WERI-Rb-1 (cell line): ENCODE measurements around the gene SRGAP3.

ENCODE experiments used
- DNase-seq: peaks from one replicate; pipeline ENCODE4 v3.0.0-alpha.2; 2020
- H3K27ac ChIP-seq: fragments of 250-450 bp; sonication (Bioruptor Pico); 2 replicates; pipeline ENCODE4 v1.5.1; 2020; ENCODE audit warnings: mild to moderate bottlenecking, moderate library complexity
- H3K27me3 ChIP-seq: fragments of 250-450 bp; sonication (Bioruptor Pico); 2 replicates; pipeline ENCODE4 v1.5.1; 2021; ENCODE audit warnings: mild to moderate bottlenecking, low read depth, moderate library complexity; ENCODE audit not compliant: insufficient read depth, severe bottlenecking
- H3K36me3 ChIP-seq: fragments of 250-450 bp; sonication (Bioruptor Pico); 2 replicates; pipeline ENCODE4 v1.5.1; 2020; ENCODE audit warnings: mild to moderate bottlenecking, moderate library complexity
- H3K4me3 ChIP-seq: 2 replicates; pipeline ENCODE4 v1.5.1; 2011; ENCODE audit warnings: low read depth, mild to moderate bottlenecking, control low read depth, low read length
- H3K9me3 ChIP-seq: fragments of 250-450 bp; sonication (Bioruptor Pico); 2 replicates; pipeline ENCODE4 v1.5.1; 2021; ENCODE audit warnings: mild to moderate bottlenecking, moderate library complexity; ENCODE audit not compliant: severe bottlenecking
- TF ChIP-seq, protein P1 (sequence below): IDR thresholded peaks from 2 replicates; pipeline ENCODE4 v1.5.1; 2011; ENCODE audit warnings: low read depth, mild to moderate bottlenecking, control low read depth, inconsistent platforms, low read length

Gene SRGAP3

DNA sequence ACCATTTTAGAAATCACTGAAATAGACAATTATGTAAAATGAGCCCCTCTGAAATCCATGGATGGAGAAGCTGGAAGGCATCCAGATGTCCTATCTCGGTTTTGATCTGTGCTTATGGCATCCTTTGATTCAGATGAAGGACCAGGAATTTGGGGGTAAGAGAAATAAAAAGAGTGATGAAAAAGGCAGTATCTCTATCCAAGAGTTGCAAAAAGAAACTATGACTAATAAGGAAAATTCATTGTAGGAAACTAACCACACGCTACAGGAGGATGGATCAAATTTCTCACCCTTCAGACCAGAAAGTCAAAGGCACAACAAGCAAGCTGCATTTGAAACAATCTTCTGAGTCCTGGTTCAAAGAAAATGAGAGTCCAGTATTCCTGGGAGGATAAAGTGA, 34.8 kb downstream of the SRGAP3 start:
- no peak overlapping the region for H3K4me3 ChIP-seq
- H3K9me3 ChIP-seq = no peaks in the 10 kb centered on the region
- no peak overlapping the region for H3K27ac ChIP-seq
- no peaks in the 10 kb centered on the region for H3K27me3 ChIP-seq
- H3K36me3 ChIP-seq = no peaks in the 10 kb centered on the region
- DNase-seq = no peak
- TF ChIP-seq, protein P1, sequence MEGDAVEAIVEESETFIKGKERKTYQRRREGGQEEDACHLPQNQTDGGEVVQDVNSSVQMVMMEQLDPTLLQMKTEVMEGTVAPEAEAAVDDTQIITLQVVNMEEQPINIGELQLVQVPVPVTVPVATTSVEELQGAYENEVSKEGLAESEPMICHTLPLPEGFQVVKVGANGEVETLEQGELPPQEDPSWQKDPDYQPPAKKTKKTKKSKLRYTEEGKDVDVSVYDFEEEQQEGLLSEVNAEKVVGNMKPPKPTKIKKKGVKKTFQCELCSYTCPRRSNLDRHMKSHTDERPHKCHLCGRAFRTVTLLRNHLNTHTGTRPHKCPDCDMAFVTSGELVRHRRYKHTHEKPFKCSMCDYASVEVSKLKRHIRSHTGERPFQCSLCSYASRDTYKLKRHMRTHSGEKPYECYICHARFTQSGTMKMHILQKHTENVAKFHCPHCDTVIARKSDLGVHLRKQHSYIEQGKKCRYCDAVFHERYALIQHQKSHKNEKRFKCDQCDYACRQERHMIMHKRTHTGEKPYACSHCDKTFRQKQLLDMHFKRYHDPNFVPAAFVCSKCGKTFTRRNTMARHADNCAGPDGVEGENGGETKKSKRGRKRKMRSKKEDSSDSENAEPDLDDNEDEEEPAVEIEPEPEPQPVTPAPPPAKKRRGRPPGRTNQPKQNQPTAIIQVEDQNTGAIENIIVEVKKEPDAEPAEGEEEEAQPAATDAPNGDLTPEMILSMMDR = no peak

DNA sequence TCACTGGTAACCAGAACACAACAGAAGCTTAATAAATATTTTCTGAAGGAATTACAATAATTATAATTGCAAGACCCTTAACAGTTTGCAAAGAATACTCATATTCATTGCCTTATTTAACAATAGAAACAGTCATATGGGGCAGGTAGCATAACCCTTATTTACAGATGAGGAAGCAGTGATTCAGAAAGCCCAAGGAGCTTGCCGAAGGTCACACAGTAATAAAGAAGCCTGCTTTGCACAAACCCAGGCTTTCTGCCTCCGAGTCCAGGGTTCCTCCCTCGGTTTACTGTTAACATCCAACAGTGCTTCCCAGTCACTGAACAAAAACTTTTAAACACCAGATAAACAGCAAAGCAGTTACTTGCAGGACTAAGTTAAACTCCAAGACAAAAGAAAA, 35.3 kb downstream of the SRGAP3 start:
- Histone ChIP-seq H3K27me3 (no peaks in the 10 kb centered on the region), H3K4me3 (no peak overlapping the region), H3K27ac (no peak overlapping the region), H3K9me3 (no peaks in the 10 kb centered on the region), H3K36me3 (no peaks in the 10 kb centered on the region)
- TF ChIP-seq, protein P1 = no peak
- DNase-seq = no peak

DNA sequence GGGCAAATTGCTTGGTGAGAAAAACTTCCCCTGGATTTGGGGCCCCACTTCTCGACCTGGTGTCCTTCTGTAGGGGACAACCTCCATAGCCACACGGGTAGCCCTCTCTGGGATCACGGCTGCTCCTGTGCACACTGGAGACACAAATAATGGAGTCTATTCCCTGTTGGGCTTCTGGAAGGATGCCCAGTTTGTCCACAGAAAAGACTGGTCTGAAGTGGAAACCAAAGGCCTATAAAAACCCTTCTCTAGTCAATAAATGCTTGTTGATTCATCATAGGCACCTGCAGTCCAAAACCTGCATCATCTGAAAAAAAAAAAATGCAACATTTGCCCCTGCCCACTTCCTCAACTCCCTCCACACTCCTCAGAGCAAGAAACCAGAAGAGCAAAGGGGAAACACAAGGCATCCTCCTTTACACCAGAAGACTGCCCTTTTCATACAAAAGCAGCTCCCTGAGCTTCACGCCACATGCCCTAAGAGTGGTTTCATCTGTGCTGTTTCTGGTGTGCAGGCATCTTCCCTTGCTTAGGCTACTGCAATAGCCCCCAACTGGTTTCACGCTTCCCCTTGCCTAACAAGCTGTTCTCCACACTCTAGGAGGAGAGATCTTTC, 36.3 kb downstream of the SRGAP3 start:
- Histone ChIP-seq H3K36me3 (no peaks in the 10 kb centered on the region), H3K27me3 (no peaks in the 10 kb centered on the region), H3K9me3 (no peaks in the 10 kb centered on the region), H3K27ac (no peak overlapping the region), H3K4me3 (no peak overlapping the region)
- TF ChIP-seq, protein P1 = no peak
- no peak for DNase-seq

DNA sequence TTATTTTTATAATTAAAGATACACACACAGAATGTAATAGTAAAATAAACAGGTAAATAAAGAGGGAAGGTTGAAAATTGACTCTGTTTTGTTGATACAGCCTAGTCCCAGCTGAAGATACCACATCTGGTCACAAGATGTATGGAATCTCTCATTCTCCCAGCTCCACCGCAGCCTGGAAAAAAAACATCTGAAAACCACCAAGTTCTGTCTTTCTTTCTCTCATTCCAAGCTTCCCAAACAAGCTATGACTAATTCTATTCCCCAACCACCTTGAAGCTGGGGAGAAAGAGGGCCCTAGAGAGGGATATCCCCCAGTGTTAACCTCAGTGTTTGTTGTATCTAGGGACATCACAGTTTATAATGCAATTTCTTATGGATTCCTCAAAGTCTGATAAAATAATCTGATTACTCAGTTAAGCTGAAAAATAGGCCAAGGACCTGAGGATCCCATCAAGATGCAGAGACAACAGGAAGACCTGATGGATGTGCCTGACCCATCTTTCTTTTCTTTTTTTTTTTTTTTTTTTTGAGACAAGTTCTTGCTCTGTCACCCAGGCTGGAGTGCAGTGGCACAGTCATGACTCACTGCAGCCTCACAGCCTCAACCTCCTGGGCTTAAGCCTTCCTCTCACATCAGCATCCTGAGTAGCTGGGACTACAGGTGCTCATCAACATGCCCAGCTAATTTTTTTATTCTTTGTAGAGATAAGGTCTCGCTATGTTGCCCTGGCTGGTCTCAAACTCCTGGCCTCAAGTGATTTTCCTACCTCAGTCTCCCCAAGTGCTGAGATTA, 38.1 kb downstream of the SRGAP3 start:
- Histone ChIP-seq H3K4me3 (no peak overlapping the region), H3K9me3 (no peaks in the 10 kb centered on the region), H3K36me3 (no peaks in the 10 kb centered on the region), H3K27me3 (no peaks in the 10 kb centered on the region), H3K27ac (no peak overlapping the region)
- TF ChIP-seq, protein P1 = no peak
- no peak for DNase-seq

DNA sequence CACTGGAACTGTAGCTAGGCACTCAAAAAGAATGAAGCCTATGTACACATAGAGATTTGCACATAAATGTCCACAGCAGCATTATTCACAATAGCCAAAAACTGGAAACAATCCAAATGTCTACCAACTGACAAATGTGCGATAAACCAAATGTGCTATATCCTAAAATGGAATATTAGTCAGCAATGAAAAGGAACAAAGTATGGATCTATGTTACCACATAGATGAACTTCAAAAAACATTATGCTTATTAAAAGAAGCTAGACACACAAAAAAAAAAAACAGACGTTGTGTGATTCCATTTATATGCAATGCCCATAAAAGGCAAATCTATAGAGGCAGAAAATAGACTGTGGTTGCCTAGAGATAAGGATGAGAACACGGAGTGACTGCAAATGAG, 39.7 kb downstream of the SRGAP3 start:
- no peaks in the 10 kb centered on the region for H3K36me3 ChIP-seq

More for the DNA sequence above, 39.7 kb downstream of the SRGAP3 start:
- TF ChIP-seq, protein P1 = no peak
- no peak for DNase-seq
- no peak overlapping the region for H3K27ac ChIP-seq
- H3K27me3 ChIP-seq = no peaks in the 10 kb centered on the region
- H3K4me3 ChIP-seq = no peak overlapping the region
- no peaks in the 10 kb centered on the region for H3K9me3 ChIP-seq
